Heart left ventricle (tissue), 13 donors: ENCODE results near the gene GRHL1.

Experiments
- CTCF ChIP-seq, 12 donors: fragments of 200-600 bp; sonication (generic) in 4 of 12; IDR thresholded peaks; one replicate each; pipeline versions ENCODE4 v1.5.0 to v1.8.0; 2018 to 2022; ENCODE audit warnings: antibody characterized with exemption in 12 of 12, mild to moderate bottlenecking in 5 of 12
- POLR2A ChIP-seq, 2 donors: fragments of 450-650 bp; IDR thresholded peaks; one replicate each; pipeline ENCODE4 v1.6.1; 2017; ENCODE audit warnings: antibody characterized with exemption in 2 of 2, mild to moderate bottlenecking in 2 of 2, moderate library complexity in 2 of 2
- donor health status: ischemic (EF 13 %, LVEDD 7.1; RV severe dilation, severe dysfunction).
- donor health status: DM: no; HTN: yes; CAD: no.
- donor health status: DM: no; HTN: no; CAD: no.
- donor health status: ischemic (EF 25% LVEDD 6.9; RV normal size, moderate dysfunction).
- donor health status: ischemic (EF 25% LVEDD 5.7; RV mildly dilated, moderate dysfunction).
- donor health status: ischemic (EF 35%, LVEDD 5.7; RV mildly dilated, moderate dysfunction).
- donor health status: nonischemic (EF 11% LVEDD 7.7; RV severe dilation, severe dysfunction).
- donor health status: DM: yes; HTN: yes; CAD: no.
- donor health status: PGD.
- donor health status: ischemic (EF 29% LVEDD 5.4; RV normal size, mild dysfunction).
- donor health status: nonischemic (EF 23%, LVEDD 6.1; RV moderate dilation, normal function).

GRCh38 chr2:10002109-10002508 is 50.6 kb downstream of the GRHL1 start:
- TF ChIP-seq CTCF (IDR thresholded peaks at IDR 0.05) (no peak), POLR2A (IDR thresholded peaks at IDR 0.05) (no peak)
